A172 (cell line): ENCODE results near the gene STUM. TPM values are rescaled to one million over a fixed set of nuclear protein-coding genes. Genes with fewer than 3 reads are reported as not detected.
A peak's percentile ranks its signal among the peaks of the same experiment; 100 is the strongest.

Experiments
- DNase-seq: peaks from one replicate; pipeline ENCODE4 v3.0.0-alpha.2; 2015; ENCODE audit warnings: low spot score
- total RNA-seq: library from RNA; depleted of rRNA; stranded (reverse); fragments of >200 nt; shearing (Covaris generic); gene quantifications from 2 replicates; pipeline ENCODE4 v1.2.3, GENCODE V29; 2014

Gene STUM
- total RNA-seq, 1 experiment from 2014 or later = not detected

DNA sequence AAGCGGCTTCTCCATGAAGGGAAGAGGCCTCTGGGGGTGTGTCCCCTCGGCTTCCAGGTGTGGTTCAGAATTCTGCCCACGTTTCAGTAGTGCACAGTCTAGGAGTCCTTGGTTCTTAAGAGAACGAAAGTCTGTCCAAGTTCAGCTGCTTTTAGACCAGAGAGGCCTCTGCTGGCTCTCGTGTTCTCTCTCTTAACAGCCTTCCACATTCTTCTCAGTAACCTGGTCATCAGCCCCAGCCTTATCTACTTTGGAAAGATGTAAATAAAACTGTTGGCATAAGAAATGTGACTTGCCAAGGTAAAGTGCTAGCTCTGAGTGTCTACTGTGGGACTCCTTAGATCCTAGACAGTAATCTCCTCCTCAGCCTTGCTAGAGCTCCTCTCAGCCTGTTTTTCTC, 15.3 kb upstream of the STUM start:
- DNase-seq = no peak

GRCh38 chr1:226534098-226534497, 14.5 kb upstream of the STUM start:
- no peak for DNase-seq

DNA sequence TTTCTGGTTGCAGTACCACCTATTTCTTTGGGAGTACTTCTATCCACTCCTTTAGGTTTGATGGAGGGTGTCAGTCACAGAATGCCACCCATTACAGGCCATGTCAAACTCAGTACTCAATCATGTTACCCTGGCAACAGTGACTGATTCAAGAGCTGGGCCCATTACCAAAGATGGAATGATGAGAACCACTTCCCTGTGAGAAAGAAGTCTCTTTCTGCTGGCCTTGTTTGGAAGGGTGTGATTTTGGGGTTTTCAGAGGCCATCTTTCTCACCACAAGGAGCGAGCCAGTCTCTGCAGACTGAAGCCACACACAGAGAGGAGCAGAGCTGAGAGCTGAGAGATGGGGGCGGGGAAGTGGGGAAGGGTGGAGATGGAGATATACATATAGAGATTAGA, 13.9 kb upstream of the STUM start:
- DNase-seq = no peak

DNA sequence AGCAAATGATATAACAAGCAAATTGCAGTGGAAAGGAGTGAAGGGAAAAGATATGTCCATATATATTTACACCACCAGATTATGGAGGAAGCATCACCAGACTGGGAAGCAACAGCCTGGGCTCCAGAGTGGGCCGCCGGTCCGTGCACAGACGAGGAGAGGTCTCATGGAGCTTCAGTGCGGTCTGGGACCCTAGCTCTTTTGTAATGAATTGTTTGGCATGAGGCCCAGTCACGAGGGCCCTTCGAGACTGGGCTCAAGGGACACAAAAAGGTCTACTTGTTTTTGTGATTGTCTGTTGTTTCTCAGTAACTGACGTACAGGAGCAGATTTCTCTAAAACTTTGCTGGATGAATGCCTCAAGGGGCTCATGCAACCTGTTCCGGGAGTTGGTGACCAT, 12.9 kb upstream of the STUM start:
- no peak for DNase-seq

- DNase-seq = no peak
Observed at GRCh38 chr1:226541231-226541630, 7.3 kb upstream of the STUM start.

DNA sequence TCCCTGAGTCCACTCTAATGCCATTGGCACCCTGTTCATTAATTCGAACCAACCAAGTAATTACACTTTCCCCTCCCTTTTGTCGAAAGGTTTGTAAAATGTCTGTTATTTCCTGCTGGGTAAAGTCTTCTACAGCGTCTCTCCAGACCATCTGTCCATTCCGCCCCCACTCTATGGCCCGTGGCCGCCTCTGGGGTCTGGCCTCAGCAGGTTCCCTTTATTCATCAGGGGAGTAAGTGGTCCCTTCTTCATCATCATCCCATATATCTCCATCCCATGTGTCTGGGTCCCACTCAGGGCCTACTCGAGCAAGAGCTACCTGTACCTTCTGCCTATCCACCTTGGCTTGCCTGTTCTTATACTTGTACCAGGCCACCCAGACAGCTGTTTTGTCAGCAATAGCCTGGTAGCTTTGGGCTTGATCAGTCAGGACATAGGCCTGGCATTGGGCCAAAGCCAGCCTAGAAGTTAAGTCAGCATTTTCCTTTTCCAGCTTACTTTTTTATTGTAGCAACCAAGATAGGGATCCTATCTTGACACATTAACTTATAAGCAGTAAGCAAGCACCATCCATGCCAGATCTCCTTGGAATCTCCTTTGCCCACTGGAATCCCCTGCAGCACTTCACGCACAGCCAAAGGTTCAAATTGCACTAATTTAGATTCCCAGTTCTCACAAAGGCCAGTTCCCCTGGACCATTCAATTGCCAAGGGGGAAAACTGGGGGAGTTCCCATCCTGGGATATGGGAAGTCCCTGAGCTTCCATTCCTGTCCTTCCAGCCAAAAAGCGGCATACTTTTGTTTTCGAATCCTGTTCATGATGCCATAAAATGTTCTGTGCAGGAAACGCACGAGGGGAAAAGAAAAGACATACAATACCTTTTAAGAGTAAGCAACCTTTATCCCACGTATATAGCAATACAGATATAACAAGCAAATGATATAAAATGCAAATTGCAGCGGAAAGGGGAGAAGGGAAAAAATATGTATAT, 6.6 kb upstream of the STUM start:
- DNase-seq = no peak

DNA sequence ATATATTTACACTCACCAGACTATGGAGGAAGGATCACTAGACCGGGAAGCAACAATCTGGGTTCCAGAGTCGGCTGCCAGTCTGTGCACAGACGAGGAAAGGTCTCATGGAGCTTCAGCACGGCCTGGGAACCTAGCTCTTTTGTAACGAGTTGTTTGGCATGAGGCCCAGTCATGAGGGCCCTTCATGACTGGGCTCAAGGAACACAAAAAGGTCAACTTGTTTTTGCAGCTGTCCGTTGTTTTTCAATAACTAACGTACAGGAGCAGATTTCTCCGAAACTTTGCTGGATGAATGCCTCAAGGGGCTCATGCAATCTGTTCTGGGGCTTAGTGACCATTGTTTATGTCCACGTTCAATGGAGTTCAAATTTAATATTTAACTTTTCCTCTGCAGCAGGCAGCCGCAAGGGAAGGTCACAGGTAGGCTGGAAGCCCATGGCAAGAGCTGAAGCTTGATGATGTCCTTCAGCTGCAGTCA, 5.9 kb upstream of the STUM start:
- DNase-seq = no peak

- no peak for DNase-seq
Observed at GRCh38 chr1:226545836-226546596, 2.5 kb upstream of the STUM start.

GRCh38 chr1:226546926-226547325, 1.6 kb upstream of the STUM start:
- DNase-seq = no peak

DNA sequence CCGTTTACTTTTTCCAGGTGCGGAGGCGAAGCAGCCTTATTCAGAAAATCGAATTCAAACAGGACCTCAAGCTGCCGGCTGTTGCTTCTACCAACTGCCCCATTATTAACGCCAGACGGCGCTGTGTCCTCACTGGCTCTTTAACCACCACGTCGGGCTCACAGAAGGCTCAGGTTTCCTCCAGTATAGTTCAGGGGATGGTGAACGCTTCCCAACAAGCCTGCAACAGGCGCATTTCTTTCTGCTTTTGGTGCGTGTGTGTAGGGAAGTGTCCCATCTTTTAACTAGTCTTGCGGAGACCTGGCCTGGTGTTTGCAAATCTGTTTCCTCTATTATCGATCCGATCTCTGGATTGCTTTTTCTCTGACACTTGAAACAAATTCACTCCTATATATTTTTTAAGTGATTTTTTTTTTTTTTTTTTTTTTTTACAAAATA, 791 bp upstream of the STUM start:
- DNase-seq = peak; percentile 83

DNA sequence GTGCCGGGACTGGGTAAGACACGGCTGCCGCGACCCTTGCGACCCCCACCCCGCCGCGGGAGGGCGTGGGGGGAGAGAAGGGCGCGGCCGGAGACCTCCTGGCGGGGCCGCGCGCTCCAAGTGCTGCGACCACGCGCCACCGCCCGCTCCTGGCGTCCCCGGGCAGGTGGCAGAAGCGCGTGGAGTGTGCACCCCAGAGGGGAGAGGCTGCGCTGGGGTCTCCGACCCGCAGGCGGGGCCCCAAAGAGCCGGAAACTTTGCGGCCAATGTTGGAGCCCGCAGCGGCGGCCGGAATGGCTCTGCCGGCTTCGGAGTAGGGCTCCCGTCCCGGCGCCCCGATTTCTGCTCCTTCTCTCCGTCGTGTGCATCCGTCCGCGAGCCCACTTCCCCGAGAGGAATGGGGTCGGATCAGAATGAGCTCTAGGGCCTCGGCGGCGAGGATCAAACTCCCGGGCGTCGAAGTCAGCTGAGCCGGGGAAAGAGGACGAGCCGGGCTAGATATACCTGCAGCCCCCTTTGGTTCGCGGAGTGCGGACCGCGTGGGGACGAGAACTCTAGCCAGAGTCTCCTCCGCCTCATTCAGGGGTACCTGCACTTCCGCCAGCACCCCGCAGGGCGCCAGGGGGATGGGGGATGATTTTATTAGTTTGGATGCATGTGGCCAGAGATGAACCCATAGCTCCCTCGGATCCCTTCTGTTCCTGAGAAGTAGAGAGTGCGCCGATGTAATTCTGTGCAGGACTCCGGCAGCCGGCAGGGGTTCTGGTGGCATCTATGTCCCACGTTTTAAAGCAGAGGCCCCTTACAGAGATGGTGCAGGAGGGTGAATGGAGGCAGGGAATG, 751 bp downstream of the STUM start:
- no peak for DNase-seq

GRCh38 chr1:226549937-226550671, 1.5 kb downstream of the STUM start:
- no peak for DNase-seq

- no peak for DNase-seq
Observed at GRCh38 chr1:226550672-226551041, 2.1 kb downstream of the STUM start.

- no peak for DNase-seq
Observed at GRCh38 chr1:226551299-226551698, 2.7 kb downstream of the STUM start.

DNA sequence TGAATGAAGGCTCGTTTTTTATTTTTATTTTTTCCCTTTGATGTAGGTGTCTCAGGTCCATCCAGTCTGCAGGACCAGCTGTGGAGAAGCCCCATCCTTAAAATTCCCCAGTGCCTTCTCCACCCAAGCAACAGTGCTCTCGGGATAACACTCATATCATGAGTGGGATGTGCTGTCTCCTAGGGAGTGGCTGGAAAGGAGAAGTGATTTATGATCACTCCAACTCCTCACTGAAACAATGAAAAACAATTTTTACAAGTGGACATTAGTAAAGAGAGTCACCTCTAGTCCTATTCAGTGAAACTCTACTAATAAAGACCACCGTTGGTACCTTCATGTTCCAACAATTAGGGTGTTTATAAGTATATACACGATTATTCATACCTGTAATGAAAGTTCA, 3.5 kb downstream of the STUM start:
- no peak for DNase-seq

DNA sequence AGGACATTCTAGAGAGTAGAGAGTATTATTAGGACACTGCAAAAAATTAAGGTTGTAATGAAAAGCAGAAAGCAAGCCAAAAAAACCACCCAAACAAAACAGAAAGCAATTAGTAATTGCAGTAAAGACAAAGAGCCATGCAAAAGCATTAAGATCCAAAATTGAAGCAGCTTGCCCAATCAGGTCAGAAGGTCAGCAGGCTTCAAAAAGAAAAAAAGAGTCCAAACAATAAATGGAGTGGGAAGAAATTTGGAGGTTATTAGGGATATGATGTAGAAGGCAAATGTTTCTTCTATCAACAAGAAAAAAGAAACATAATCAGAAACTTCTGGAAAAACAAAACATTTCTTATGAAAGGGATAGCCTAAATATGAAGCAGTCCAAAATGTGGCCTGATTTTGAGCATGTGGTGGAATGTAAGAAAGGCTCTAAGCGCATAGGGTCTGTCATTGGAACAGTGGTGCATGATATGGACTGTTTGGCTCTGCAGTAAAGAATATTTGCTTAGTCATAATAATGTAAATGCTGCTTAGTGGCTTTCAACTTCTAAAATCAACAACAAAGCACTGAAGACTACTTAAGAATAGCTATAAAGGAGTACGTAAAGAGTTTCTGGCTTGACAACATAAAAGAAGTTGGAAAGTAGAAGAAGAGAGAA, 4.8 kb downstream of the STUM start:
- no peak for DNase-seq

DNA sequence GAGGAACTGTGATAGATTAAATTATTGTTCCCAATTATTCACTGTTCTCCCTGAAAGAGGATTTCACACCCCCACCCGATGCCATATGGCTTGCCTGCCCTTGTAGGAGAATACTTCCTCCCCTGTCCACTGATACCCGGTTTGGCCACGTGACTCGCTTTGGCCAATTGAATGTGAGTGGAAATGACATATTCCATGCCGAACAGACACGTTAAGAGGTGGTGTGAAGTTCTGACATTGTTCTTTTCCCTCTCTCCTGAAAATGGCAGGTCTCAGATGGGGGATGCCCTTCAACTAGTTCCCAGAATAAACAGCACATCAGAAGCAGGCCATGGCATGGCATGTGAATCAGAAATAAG, 5.3 kb downstream of the STUM start:
- DNase-seq = no peak

DNA sequence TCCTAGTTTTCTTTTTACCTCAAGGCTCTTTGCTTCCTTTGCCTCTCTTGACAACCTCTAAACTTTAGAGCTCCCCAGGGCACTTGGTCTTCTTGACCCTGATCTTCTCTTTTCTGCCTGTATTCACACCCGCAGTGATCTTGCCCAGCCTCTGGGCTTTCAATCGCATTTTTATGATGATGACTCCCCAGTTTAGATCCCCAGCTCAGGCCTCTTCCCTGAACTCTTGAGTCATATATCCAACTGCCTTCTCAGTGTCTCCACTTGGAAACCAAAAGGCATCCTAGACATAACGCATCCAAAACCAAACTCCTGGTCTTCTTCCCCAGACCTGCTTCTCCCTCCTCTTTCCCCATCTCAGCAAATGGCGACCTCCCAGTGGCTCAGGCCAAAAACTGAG, 6.5 kb downstream of the STUM start:
- DNase-seq = no peak

DNA sequence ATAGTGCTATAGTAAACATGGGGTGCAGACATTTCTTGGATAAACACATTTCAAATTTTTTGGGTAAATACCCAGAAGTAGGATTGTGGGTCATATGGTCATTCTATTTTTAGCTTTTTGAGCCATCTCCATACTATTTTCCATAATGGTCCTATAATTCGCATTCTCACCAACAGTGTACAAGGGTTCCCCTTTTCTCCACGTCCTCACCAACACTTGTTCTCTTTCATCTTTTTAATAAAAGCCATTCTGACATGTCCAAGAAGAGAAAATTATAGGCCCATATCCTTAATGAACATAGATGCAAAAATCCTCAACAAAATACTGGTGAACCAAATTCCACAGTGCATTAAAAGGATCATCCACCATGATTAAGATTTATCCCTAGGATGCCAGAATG, 8.9 kb downstream of the STUM start:
- no peak for DNase-seq

- DNase-seq = no peak
Observed at GRCh38 chr1:226558036-226558650, 9.6 kb downstream of the STUM start.
